K562 (cell line): ENCODE results near the gene MAP1A. TPM values are rescaled to one million over a fixed set of nuclear protein-coding genes. Genes with fewer than 3 reads are reported as not detected.

Experiments used
- ASH1L ChIP-seq: fragments of 450-650 bp; IDR thresholded peaks from 2 replicates; pipeline ENCODE4 v1.6.1; 2018; ENCODE audit warnings: borderline replicate concordance, mild to moderate bottlenecking, low read depth; ENCODE audit not compliant: partially characterized antibody
- ATF4 ChIP-seq: fragments of 450-650 bp; formaldehyde crosslinking; IDR thresholded peaks from 2 replicates; pipeline ENCODE4 v1.4.0; 2022; ENCODE audit warnings: mild to moderate bottlenecking, moderate library complexity
- COPS2 ChIP-seq: fragments of 450-650 bp; conservative IDR thresholded peaks from 2 replicates; pipeline ENCODE4 v1.6.1; 2016; ENCODE audit warnings: mild to moderate bottlenecking, moderate library complexity
- DDX20 ChIP-seq: fragments of 450-650 bp; IDR thresholded peaks from 2 replicates; pipeline ENCODE4 v1.6.1; 2016; ENCODE audit warnings: missing genetic modification characterization, low read depth, mild to moderate bottlenecking, missing compliant biosample characterization, moderate library complexity
- EP400 ChIP-seq: fragments of 450-650 bp; IDR thresholded peaks from 2 replicates; pipeline ENCODE4 v1.6.1; 2017; ENCODE audit warnings: antibody characterized with exemption, mild to moderate bottlenecking, moderate library complexity
- HDAC3 ChIP-seq: fragments of 450-650 bp; IDR thresholded peaks from 2 replicates; pipeline ENCODE4 v1.6.1; 2018; ENCODE audit warnings: borderline replicate concordance, mild to moderate bottlenecking, moderate library complexity; ENCODE audit not compliant: partially characterized antibody
- MBD2 ChIP-seq: sonication (generic); IDR thresholded peaks from 2 replicates; pipeline ENCODE4 v1.6.1; 2016; ENCODE audit warnings: low read depth, borderline replicate concordance
- NFE2L1 ChIP-seq: fragments of 450-650 bp; IDR thresholded peaks from 2 replicates; pipeline ENCODE4 v1.6.1; 2016; ENCODE audit warnings: missing genetic modification characterization, low read depth, mild to moderate bottlenecking, missing compliant biosample characterization, moderate library complexity, borderline replicate concordance
- NFYB ChIP-seq: IDR thresholded peaks from 2 replicates; pipeline ENCODE4 v1.6.1; 2011; ENCODE audit warnings: mild to moderate bottlenecking, moderate library complexity; ENCODE audit not compliant: insufficient read length; ENCODE audit errors: extremely low read depth
- STAT5B ChIP-seq: fragments of 250-450 bp; sonication (Bioruptor Pico); IDR thresholded peaks from 2 replicates; pipeline ENCODE4 v1.8.0; 2021; ENCODE audit warnings: mild to moderate bottlenecking, inconsistent platforms
- TBL1XR1 ChIP-seq, 2 experiments: IDR thresholded peaks; 2 replicates each; pipeline ENCODE4 v1.6.1; 2012; ENCODE audit warnings: improper control_type of control experiment in 2 of 2, low read length in 2 of 2, mild to moderate bottlenecking in 1 of 2
- TCF7L2 ChIP-seq: fragments of 150-350 bp; IDR thresholded peaks from 2 replicates; pipeline ENCODE4 v1.6.1; 2016; ENCODE audit warnings: low read depth, mild to moderate bottlenecking, low read length, moderate library complexity
- TRIM25 ChIP-seq: fragments of 450-650 bp; IDR thresholded peaks from 2 replicates; pipeline ENCODE4 v1.7.0; 2016; ENCODE audit warnings: borderline replicate concordance
- ZBTB26 ChIP-seq: fragments of 450-650 bp; formaldehyde crosslinking; IDR thresholded peaks from 2 replicates; pipeline ENCODE4 v1.4.0; 2022; ENCODE audit warnings: missing genetic modification characterization
- ZBTB33 ChIP-seq: sonication (generic); formaldehyde crosslinking; IDR thresholded peaks from 2 replicates; pipeline ENCODE4 v1.8.1; 2023; ENCODE audit warnings: mild to moderate bottlenecking, missing genetic modification reagents
- ZFP91 ChIP-seq: sonication (generic); formaldehyde crosslinking; IDR thresholded peaks from 2 replicates; pipeline ENCODE4 v1.8.0; 2022; ENCODE audit warnings: mild to moderate bottlenecking, missing genetic modification reagents
- ZNF253 ChIP-seq: fragments of 250-450 bp; sonication (Bioruptor Pico); conservative IDR thresholded peaks from 2 replicates; pipeline ENCODE4 v1.6.1; 2021; ENCODE audit warnings: mild to moderate bottlenecking
- ZNF282 ChIP-seq: sonication (generic); formaldehyde crosslinking; IDR thresholded peaks from 2 replicates; pipeline ENCODE4 v1.8.1; 2023; ENCODE audit warnings: missing genetic modification reagents
- polyA plus RNA-seq, 8 experiments: library from polyadenylated mRNA; depleted of rRNA in 4 of 8; stranded (reverse) in 5 of 8; unstranded in 3 of 8; fragments of >200 nt; fragmentation: Nextera tagmentation in 2 of 8; fragmentation: Illumina TruSeq in 1 of 8; extraction: Ambion mirVana in 2 of 8; extraction: Trizol in 1 of 8; gene quantifications; 2 replicates each; pipeline versions ENCODE4 v1.2.1 to v1.2.3, GENCODE V29; 2011 to 2014; ENCODE audit warnings: inconsistent platforms in 1 of 8, missing spikeins in 1 of 8
- total RNA-seq, 7 experiments: library from RNA; depleted of rRNA in 6 of 7; stranded (reverse); fragments of >200 nt in 6 of 7; fragmentation: Illumina TruSeq in 2 of 7; extraction: Trizol in 2 of 7; gene quantifications; 2 replicates each; pipeline versions ENCODE4 v1.2.1 to v1.2.3, GENCODE V29; 2011 to 2021; ENCODE audit warnings: low replicate concordance in 1 of 7

Gene MAP1A
- total and polyA plus RNA-seq, 9 of the 15 experiments (the other 6 are each of a cell fraction or from before 2014, with no cell fraction given), result 2.0 to 20.3 (median 7.3) TPM

GRCh38 chr15:43492673-43493601 is 24.5 kb upstream of the MAP1A start, which contains the start of gene TP53BP1 (continued):
- no peak for TF ChIP-seq ZFP91
- peak in 1 of 2 experiments; percentile 29; a peak in 1 of 4 replicates for TF ChIP-seq TBL1XR1 (IDR thresholded peaks at IDR 0.05; ENCODE audit: low read length in 2 of 2)
- TF ChIP-seq MBD2, result peak; percentile 94
- TF ChIP-seq ATF4 (CRISPR knock-in tag), result no peak
- TF ChIP-seq ZBTB33 (CRISPR knock-in tag), result no peak
- TF ChIP-seq HDAC3, result no peak
- no peak for TF ChIP-seq ZBTB26 (CRISPR knock-in tag)
- TF ChIP-seq ZNF282, result no peak
- no peak for TF ChIP-seq DDX20 (tag)
- peak; percentile 89 for TF ChIP-seq ASH1L
- peak; percentile 81 for TF ChIP-seq EP400
- no peak for TF ChIP-seq TCF7L2
- peak; percentile 78 for TF ChIP-seq NFYB
- no peak for TF ChIP-seq TRIM25
- TF ChIP-seq STAT5B (CRISPR knock-in tag), result no peak
- no peak for TF ChIP-seq ZNF253 (CRISPR knock-in tag)
- no peak for TF ChIP-seq NFE2L1 (tag)
- no peak for TF ChIP-seq COPS2
